Measurements from ENCODE around the gene SAXO1.
"Not testable (repeated sequence)": the region's sequence is repeated elsewhere in the genome, so short reads cannot be mapped to it uniquely, and the experiment has no call there.

Gene SAXO1

GRCh38 chr9:18970393-18970792 lies 62.6 kb downstream of the SAXO1 start:
- no peak for DNase-seq (ENCODE audit: low read depth)

- no peak for DNase-seq (ENCODE audit: low read depth)
Measured at GRCh38 chr9:18969128-18969527, 63.9 kb downstream of the SAXO1 start.

GRCh38 chr9:18955626-18956025 lies 77.4 kb downstream of the SAXO1 start:
- DNase-seq (ENCODE audit: low read depth), result no peak

- no peak for DNase-seq (ENCODE audit: low read depth)
Measured at GRCh38 chr9:18951936-18952335, 81.1 kb downstream of the SAXO1 start.

- DNase-seq (ENCODE audit: low read depth), result no peak
Measured at GRCh38 chr9:18947892-18948339, 85.1 kb downstream of the SAXO1 start.

- DNase-seq (ENCODE audit: low read depth), result no peak
Measured at GRCh38 chr9:18942801-18943200, 90.2 kb downstream of the SAXO1 start.

GRCh38 chr9:18941060-18941740 lies 91.8 kb downstream of the SAXO1 start:
- DNase-seq (ENCODE audit: low read depth), result no peak

- DNase-seq (ENCODE audit: low read depth), result no peak
Measured at GRCh38 chr9:18939943-18940342, 93.1 kb downstream of the SAXO1 start.

GRCh38 chr9:18936094-18936871 lies 96.7 kb downstream of the SAXO1 start:
- DNase-seq (ENCODE audit: low read depth), result no peak

- DNase-seq (ENCODE audit: low read depth), result no peak
Measured at GRCh38 chr9:18935541-18935940, 97.5 kb downstream of the SAXO1 start.

GRCh38 chr9:18930611-18931010 lies 102.4 kb downstream of the SAXO1 start:
- not testable (repeated sequence) for DNase-seq (ENCODE audit: low read depth)

- DNase-seq (ENCODE audit: low read depth), result no peak
Measured at GRCh38 chr9:18928711-18929110, 104.3 kb downstream of the SAXO1 start.

- DNase-seq (ENCODE audit: low read depth), result no peak
Measured at GRCh38 chr9:18926513-18926912, 106.5 kb downstream of the SAXO1 start.

- DNase-seq (ENCODE audit: low read depth), result no peak
Measured at GRCh38 chr9:18925880-18926279, 107.1 kb downstream of the SAXO1 start.

- DNase-seq (ENCODE audit: low read depth), result no peak
Measured at GRCh38 chr9:18923671-18924430, 109.2 kb downstream of the SAXO1 start.

GRCh38 chr9:18923167-18923566 lies 109.8 kb downstream of the SAXO1 start:
- no peak for DNase-seq (ENCODE audit: low read depth)

GRCh38 chr9:18922161-18922885 lies 110.7 kb downstream of the SAXO1 start:
- DNase-seq (ENCODE audit: low read depth), result no peak

- no peak for DNase-seq (ENCODE audit: low read depth)
Measured at GRCh38 chr9:18921366-18922075, 111.5 kb downstream of the SAXO1 start.

- DNase-seq (ENCODE audit: low read depth), result no peak
Measured at GRCh38 chr9:18920141-18921084, 112.6 kb downstream of the SAXO1 start.

- DNase-seq (ENCODE audit: low read depth), result no peak
Measured at GRCh38 chr9:18911714-18912342, 121.2 kb downstream of the SAXO1 start.
